ENCODE results near the gene PREP.
A peak's percentile ranks its signal among the peaks of the same experiment; 100 is the strongest.

GRCh38 chr6:105431226-105431625 lies 28.3 kb upstream of the PREP start:
- TF ChIP-seq CTCF (IDR thresholded peaks at IDR 0.05) (peak in 1 of 3 donors; percentile 41), EP300 (IDR thresholded peaks at IDR 0.05) (no peak)

All from ovary (tissue), 3 donors.